ENCODE results near the gene HOPX.

DNA sequence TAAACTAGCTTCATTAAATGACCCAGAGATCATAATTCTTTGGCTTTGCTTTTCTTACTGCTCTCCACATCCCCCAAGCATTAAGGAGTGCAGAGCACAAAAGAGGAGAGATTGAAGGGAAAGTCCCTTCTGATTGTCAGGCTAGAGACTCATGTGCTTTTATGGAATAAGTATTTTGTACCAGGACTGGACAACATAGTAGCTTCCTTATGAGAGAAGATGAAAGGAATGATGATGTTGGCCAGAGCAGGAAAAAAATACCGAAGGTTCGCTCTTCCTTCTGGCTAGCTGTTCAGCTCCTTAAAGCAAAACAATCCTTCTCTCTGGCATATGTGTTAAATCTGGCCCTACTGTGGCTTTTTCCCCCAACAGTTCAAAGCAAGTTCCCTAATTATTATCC, 53.1 kb downstream of the HOPX start:
- TF ChIP-seq SPI1 (IDR thresholded peaks at IDR 0.05; ENCODE audit: borderline replicate concordance, low read depth), result no peak
- TF ChIP-seq, protein P1, sequence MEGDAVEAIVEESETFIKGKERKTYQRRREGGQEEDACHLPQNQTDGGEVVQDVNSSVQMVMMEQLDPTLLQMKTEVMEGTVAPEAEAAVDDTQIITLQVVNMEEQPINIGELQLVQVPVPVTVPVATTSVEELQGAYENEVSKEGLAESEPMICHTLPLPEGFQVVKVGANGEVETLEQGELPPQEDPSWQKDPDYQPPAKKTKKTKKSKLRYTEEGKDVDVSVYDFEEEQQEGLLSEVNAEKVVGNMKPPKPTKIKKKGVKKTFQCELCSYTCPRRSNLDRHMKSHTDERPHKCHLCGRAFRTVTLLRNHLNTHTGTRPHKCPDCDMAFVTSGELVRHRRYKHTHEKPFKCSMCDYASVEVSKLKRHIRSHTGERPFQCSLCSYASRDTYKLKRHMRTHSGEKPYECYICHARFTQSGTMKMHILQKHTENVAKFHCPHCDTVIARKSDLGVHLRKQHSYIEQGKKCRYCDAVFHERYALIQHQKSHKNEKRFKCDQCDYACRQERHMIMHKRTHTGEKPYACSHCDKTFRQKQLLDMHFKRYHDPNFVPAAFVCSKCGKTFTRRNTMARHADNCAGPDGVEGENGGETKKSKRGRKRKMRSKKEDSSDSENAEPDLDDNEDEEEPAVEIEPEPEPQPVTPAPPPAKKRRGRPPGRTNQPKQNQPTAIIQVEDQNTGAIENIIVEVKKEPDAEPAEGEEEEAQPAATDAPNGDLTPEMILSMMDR (IDR thresholded peaks at IDR 0.05; ENCODE audit: insufficient read depth, low read length), result no peak

Data from HL-60 (cell line).